HK-2 (cell line): ENCODE measurements around the gene STOML2.
A peak's percentile ranks its signal among the peaks of the same experiment; 100 is the strongest.
"Not testable (repeated sequence)": the region's sequence is repeated elsewhere in the genome, so short reads cannot be mapped to it uniquely, and the experiment has no call there.

Experiments
- DNase-seq: peaks from one replicate; pipeline ENCODE4 v3.0.0-alpha.2; 2018; ENCODE audit not compliant: unreplicated experiment

The STOML2 gene

GRCh38 chr9:35102769-35103659 lies at the start of gene STOML2:
Gene STOML2 (minus strand): TSS chr9:35103131. CDS start chr9:35103094, 37 bp downstream.
- DNase-seq: peak; percentile 85

- DNase-seq: not testable (repeated sequence)
Observed at GRCh38 chr9:35147941-35148563, 45.1 kb upstream of the STOML2 start.

GRCh38 chr9:35142037-35142436 lies 39.1 kb upstream of the STOML2 start:
- no peak for DNase-seq

GRCh38 chr9:35140093-35140492 lies 37.2 kb upstream of the STOML2 start:
- no peak for DNase-seq

GRCh38 chr9:35136866-35137265 lies 33.9 kb upstream of the STOML2 start:
- DNase-seq: no peak

GRCh38 chr9:35135988-35136387 lies 33.1 kb upstream of the STOML2 start:
- no peak for DNase-seq

GRCh38 chr9:35134920-35135319 lies 32.0 kb upstream of the STOML2 start:
- DNase-seq: no peak

- DNase-seq: peak; percentile 65
Observed at GRCh38 chr9:35116898-35117551, 14.1 kb upstream of the STOML2 start.

- DNase-seq: peak; percentile 7
Observed at GRCh38 chr9:35116539-35116897, 13.6 kb upstream of the STOML2 start.

GRCh38 chr9:35115680-35116538 lies 13.0 kb upstream of the STOML2 start, which contains the start of gene ATOSB:
Gene ATOSB (minus strand): TSS chr9:35115862. CDS start chr9:35108274, 7,588 bp downstream.
- peak; percentile 95 for DNase-seq

GRCh38 chr9:35114840-35115628 lies 12.1 kb upstream of the STOML2 start:
- peak; percentile 43 for DNase-seq

- peak; percentile 75 for DNase-seq
Observed at GRCh38 chr9:35114113-35114839, 11.3 kb upstream of the STOML2 start.

- DNase-seq: peak; percentile 18
Observed at GRCh38 chr9:35112257-35113020, 9.5 kb upstream of the STOML2 start.

GRCh38 chr9:35111001-35111933 lies 8.3 kb upstream of the STOML2 start:
- peak; percentile 94 for DNase-seq

GRCh38 chr9:35110327-35110761 lies 7.4 kb upstream of the STOML2 start:
- peak; percentile 48 for DNase-seq

- no peak for DNase-seq
Observed at GRCh38 chr9:35108946-35109575, 6.1 kb upstream of the STOML2 start.

GRCh38 chr9:35108461-35108860 lies 5.5 kb upstream of the STOML2 start:
- DNase-seq: no peak
